A204.1 (cell line): Measurements from ENCODE around the gene EGLN3.

Experiments
- FAIRE-seq: peaks from 2 replicates; lab custom pipeline; 2012; peaks lifted over from hg19 to GRCh38; lab: Jason Lieb, UNC

Gene EGLN3

GRCh38 chr14:33962016-33962415 lies 11.1 kb upstream of the EGLN3 start:
- FAIRE-seq, result no peak

GRCh38 chr14:33959692-33960151 lies 8.8 kb upstream of the EGLN3 start:
- no peak for FAIRE-seq

GRCh38 chr14:33958605-33959226 lies 7.8 kb upstream of the EGLN3 start:
- FAIRE-seq, result no peak

- no peak for FAIRE-seq
These were observed 7.1 kb upstream of the EGLN3 start for GRCh38 chr14:33957993-33958392.

- FAIRE-seq, result no peak
These were observed 6.4 kb upstream of the EGLN3 start for GRCh38 chr14:33957299-33957698.

- no peak for FAIRE-seq
These were observed 5.8 kb upstream of the EGLN3 start for GRCh38 chr14:33956640-33957039.

- FAIRE-seq, result no peak
These were observed 3.2 kb upstream of the EGLN3 start for GRCh38 chr14:33954016-33954598.

- FAIRE-seq, result no peak
These were observed 1.7 kb upstream of the EGLN3 start for GRCh38 chr14:33952541-33952940.

GRCh38 chr14:33951183-33951840 lies 438 bp upstream of the EGLN3 start:
- FAIRE-seq, result no peak

GRCh38 chr14:33949411-33949893 lies 1.4 kb downstream of the EGLN3 start:
- no peak for FAIRE-seq

- FAIRE-seq, result no peak
These were observed 1.9 kb downstream of the EGLN3 start for GRCh38 chr14:33948869-33949408.

GRCh38 chr14:33948145-33948868 lies 2.6 kb downstream of the EGLN3 start:
- no peak for FAIRE-seq

- no peak for FAIRE-seq
These were observed 4.0 kb downstream of the EGLN3 start for GRCh38 chr14:33946679-33947476.

GRCh38 chr14:33945210-33946088 lies 5.4 kb downstream of the EGLN3 start:
- no peak for FAIRE-seq

- FAIRE-seq, result no peak
These were observed 7.6 kb downstream of the EGLN3 start for GRCh38 chr14:33943096-33943883.

GRCh38 chr14:33941718-33942117 lies 9.2 kb downstream of the EGLN3 start:
- FAIRE-seq, result no peak

- no peak for FAIRE-seq
These were observed 10.3 kb downstream of the EGLN3 start for GRCh38 chr14:33940561-33941011.

GRCh38 chr14:33938131-33938949 lies 12.5 kb downstream of the EGLN3 start:
- FAIRE-seq, result no peak

- no peak for FAIRE-seq
These were observed 14.5 kb downstream of the EGLN3 start for GRCh38 chr14:33936391-33936790.
